ENCODE data around the gene RAMP1.
"Not testable (repeated sequence)": the region's sequence is repeated elsewhere in the genome, so short reads cannot be mapped to it uniquely, and the experiment has no call there.

- not testable (repeated sequence) for TF ChIP-seq CTCF (IDR thresholded peaks at IDR 0.05; ENCODE audit: low read length); EZH2 (IDR thresholded peaks at IDR 0.05; ENCODE audit: borderline replicate concordance, low read length)
Measured at GRCh38 chr2:237951354-237951753, 91.9 kb downstream of the RAMP1 start.

Measured in OCI-LY1 (cell line).